Endothelial cell of umbilical vein (primary cell): ENCODE data around the gene CD226. TPM values are rescaled to one million over a fixed set of nuclear protein-coding genes. Genes with fewer than 3 reads are reported as not detected.

Experiments used
- BruUV-seq: library from RNA; stranded (reverse); fragments of 400-500 nt; replicated peaks from 2 replicates; lab custom pipeline; 2021; lab: Mats Ljungman, UMichigan
- CTCF ChIA-PET: fragments of 300-600, 350-600 bp; sonication (Branson Sonifier 250); formaldehyde crosslinking; loops from one replicate; lab custom pipeline; 2021; ENCODE audit warnings: antibody characterized with exemption, inconsistent platforms; lab: Charles Lee
- POLR2A ChIA-PET: fragments of 300-600, 350-600 bp; sonication (Branson Sonifier 250); formaldehyde crosslinking; loops from one replicate; lab custom pipeline; 2021; ENCODE audit warnings: antibody characterized with exemption, inconsistent platforms; lab: Charles Lee
- DNase-seq: peaks from one replicate; pipeline ENCODE4 v3.0.0-alpha.2; 2011; ENCODE audit warnings: low read depth, low spot score
- FAIRE-seq: peaks from 2 replicates; lab custom pipeline; 2011; peaks lifted over from hg19 to GRCh38; lab: Jason Lieb, UNC
- H2AFZ ChIP-seq: 2 replicates; pipeline ENCODE4 v1.6.0; 2012; ENCODE audit warnings: low read depth, low read length, control low read depth, inconsistent platforms
- H3K27ac ChIP-seq: 2 replicates; pipeline ENCODE4 v1.5.1; 2011; ENCODE audit warnings: low read depth, mild to moderate bottlenecking, control low read depth, low read length, moderate library complexity; ENCODE audit not compliant: insufficient read depth
- H3K27me3 ChIP-seq, 2 experiments: 2 replicates each; pipeline versions ENCODE4 v1.6.0 to v1.6.1; 2011; ENCODE audit warnings: low read length in 2 of 2, mixed read lengths in 1 of 2; ENCODE audit not compliant: control insufficient read depth in 2 of 2, insufficient read depth in 2 of 2
- H3K36me3 ChIP-seq, 2 experiments: 2 replicates in 1 of 2; 3 replicates in 1 of 2; pipeline ENCODE4 v1.5.1; 2011; ENCODE audit warnings: low read length in 2 of 2, mild to moderate bottlenecking in 1 of 2, moderate library complexity in 1 of 2; ENCODE audit not compliant: control insufficient read depth in 2 of 2, insufficient read depth in 2 of 2; ENCODE audit errors: extremely low read depth in 1 of 2
- H3K4me1 ChIP-seq: 3 replicates; pipeline ENCODE4 v1.5.1; 2011; ENCODE audit warnings: mild to moderate bottlenecking, low read length; ENCODE audit not compliant: control insufficient read depth, insufficient read depth; ENCODE audit errors: extremely low read depth
- H3K4me2 ChIP-seq: 2 replicates; pipeline ENCODE4 v1.6.1; 2011; ENCODE audit warnings: low read length, control low read depth, mixed read lengths; ENCODE audit not compliant: insufficient read depth
- H3K4me3 ChIP-seq, 3 experiments: fragments of 200-600 bp in 1 of 3; sonication (generic), shearing (Covaris generic) in 1 of 3; replicated peaks in 1 of 3; 2 replicates each; pipeline ENCODE4 v1.5.1; 2011 to 2016; ENCODE audit warnings: control low read depth in 3 of 3, low read length in 3 of 3, mild to moderate bottlenecking in 2 of 3, inconsistent platforms in 1 of 3, low read depth in 1 of 3, moderate library complexity in 1 of 3; ENCODE audit not compliant: insufficient read depth in 1 of 3
- H3K79me2 ChIP-seq: 2 replicates; pipeline ENCODE4 v1.6.0; 2012; ENCODE audit warnings: low read length, inconsistent platforms; ENCODE audit not compliant: control insufficient read depth, insufficient read depth
- H3K9ac ChIP-seq: replicated peaks from 2 replicates; pipeline ENCODE3; 2011; ENCODE audit warnings: low read length, control low read depth; ENCODE audit not compliant: insufficient read depth; ENCODE audit errors: extremely low read depth
- H3K9me1 ChIP-seq: replicated peaks from 3 replicates; pipeline ENCODE4 v1.6.0; 2011; ENCODE audit warnings: mild to moderate bottlenecking, low read length; ENCODE audit not compliant: control insufficient read depth, insufficient read depth; ENCODE audit errors: extremely low read depth
- H3K9me3 ChIP-seq: replicated peaks from 2 replicates; pipeline ENCODE4 v1.5.1; 2012; ENCODE audit warnings: low read length, inconsistent platforms; ENCODE audit not compliant: control insufficient read depth, insufficient read depth
- H4K20me1 ChIP-seq: replicated peaks from 2 replicates; pipeline ENCODE3; 2011; ENCODE audit warnings: mild to moderate bottlenecking, low read length; ENCODE audit not compliant: control insufficient read depth, insufficient read depth; ENCODE audit errors: extremely low read depth
- CTCF ChIP-seq, 2 donors: IDR thresholded peaks; 1 replicate in 1 of 2; 2 replicates in 1 of 2; pipeline ENCODE4 v1.5.1; 2011; ENCODE audit warnings: low read length in 2 of 2, mild to moderate bottlenecking in 2 of 2, moderate library complexity in 2 of 2, control low read depth in 1 of 2, inconsistent platforms in 1 of 2, low read depth in 1 of 2; ENCODE audit not compliant: insufficient read depth in 1 of 2; ENCODE audit errors: extremely low read depth in 1 of 2
- EZH2 ChIP-seq: IDR thresholded peaks from 2 replicates; pipeline ENCODE4 v1.6.1; 2012; ENCODE audit warnings: borderline replicate concordance, low read depth, mild to moderate bottlenecking, moderate library complexity, low read length, inconsistent platforms; ENCODE audit not compliant: severe bottlenecking
- FOS ChIP-seq: IDR thresholded peaks from 2 replicates; pipeline ENCODE4 v1.6.1; 2011; ENCODE audit warnings: mild to moderate bottlenecking, low read length, moderate library complexity, borderline replicate concordance; ENCODE audit not compliant: insufficient read depth
- GATA2 ChIP-seq: IDR thresholded peaks from 2 replicates; pipeline ENCODE4 v1.7.0; 2011; ENCODE audit warnings: low read depth, mild to moderate bottlenecking, moderate library complexity, mixed read lengths, low read length; ENCODE audit not compliant: insufficient read length, insufficient read depth
- JUN ChIP-seq: IDR thresholded peaks from 2 replicates; pipeline ENCODE4 v1.6.1; 2011; ENCODE audit warnings: borderline replicate concordance, low read depth; ENCODE audit not compliant: insufficient read length, insufficient read depth
- MYC ChIP-seq: IDR thresholded peaks from one replicate; pipeline ENCODE4 v1.6.1; 2011; ENCODE audit warnings: mild to moderate bottlenecking, low read depth, low read length
- POLR2A ChIP-seq: IDR thresholded peaks from 2 replicates; pipeline ENCODE4 v1.6.1; 2012; ENCODE audit warnings: low read depth, mild to moderate bottlenecking, control low read depth, low read length
- POLR2AphosphoS5 ChIP-seq: IDR thresholded peaks from 2 replicates; pipeline ENCODE4 v1.6.1; 2012; ENCODE audit warnings: low read depth, mild to moderate bottlenecking, control low read depth, low read length, moderate library complexity; ENCODE audit not compliant: insufficient read depth
- dilution Hi-C: fragments of 300-500 bp; cut with MboI; formaldehyde crosslinking; loops from one replicate; pipeline ENCODE4 v1.15.0; 2019; ENCODE audit warnings: low sequenced_read_pairs; ENCODE audit not compliant: extremely low pct_ligation_motif_present
- intact Hi-C: fragments of 100-400 bp; cut with micrococcal nuclease; formaldehyde crosslinking; loops from one replicate; pipeline ENCODE4 v1.10.0; 2022
- polyA plus RNA-seq, 4 experiments: library from polyadenylated mRNA; depleted of rRNA in 3 of 4; stranded (reverse) in 3 of 4; unstranded in 1 of 4; fragments of >200 nt; gene quantifications; 2 replicates each; pipeline versions ENCODE4 v1.2.1 to v1.2.3, GENCODE V29; 2011 to 2012; ENCODE audit warnings: missing spikeins in 1 of 4
- total RNA-seq: library from RNA; stranded (reverse); gene quantifications from 2 replicates; pipeline ENCODE4 v1.2.3, GENCODE V29; 2021
- TF ChIP-seq, protein P1 (sequence below): IDR thresholded peaks from 2 replicates; pipeline ENCODE4 v1.6.1; 2011; ENCODE audit not compliant: insufficient read depth, insufficient read length

Gene CD226
- total and polyA plus RNA-seq, 2 donors (not counting 3 experiments of a cell fraction or from before 2014, with no cell fraction given), result 0.20 TPM; not detected in 1

- no TSS peak for BruUV-seq
Measured at GRCh38 chr18:69894467-69894866, 53.2 kb downstream of the CD226 start.

DNA sequence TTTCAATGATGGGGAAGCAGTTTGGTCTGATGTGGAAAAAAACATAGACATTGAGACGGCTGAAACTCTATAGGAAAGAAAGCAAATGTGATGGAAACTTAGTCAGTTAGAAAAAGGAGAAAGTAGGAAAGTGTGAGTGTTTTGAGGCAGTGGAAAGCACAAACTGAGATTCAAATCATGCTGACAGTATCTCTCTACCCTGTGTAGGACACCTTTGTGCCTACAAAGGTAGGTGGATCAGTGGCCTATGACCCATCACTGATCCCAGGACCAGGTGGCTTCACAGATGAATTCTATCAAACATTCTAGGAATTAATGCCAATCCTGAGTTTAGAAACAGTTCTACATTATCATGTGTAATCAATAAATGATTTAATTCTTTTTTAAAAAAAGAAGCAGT is 57.1 kb downstream of the CD226 start:
- intact Hi-C loops (no loop called here), dilution Hi-C loops (no loop called here)
- no peak overlapping the region for H3K4me2 ChIP-seq
- no peaks in the 10 kb centered on the region for H4K20me1 ChIP-seq
- CTCF ChIA-PET, result no interaction called here
- no TSS peak for BruUV-seq
- H3K79me2 ChIP-seq, result no peaks in the 10 kb centered on the region
- H3K9me3 ChIP-seq, result no peaks in the 10 kb centered on the region
- no peak overlapping the region for H3K9ac ChIP-seq
- H3K27me3 ChIP-seq, result no peaks in the 10 kb centered on the region
- H2AFZ ChIP-seq, result no peak overlapping the region
- FAIRE-seq (no peak), DNase-seq (no peak)
- no peak overlapping the region for H3K4me3 ChIP-seq
- H3K27ac ChIP-seq, result no peak overlapping the region
- H3K36me3 ChIP-seq, result no peaks in the 10 kb centered on the region
- H3K4me1 ChIP-seq, result no peaks in the 10 kb centered on the region
- TF ChIP-seq, protein P1, sequence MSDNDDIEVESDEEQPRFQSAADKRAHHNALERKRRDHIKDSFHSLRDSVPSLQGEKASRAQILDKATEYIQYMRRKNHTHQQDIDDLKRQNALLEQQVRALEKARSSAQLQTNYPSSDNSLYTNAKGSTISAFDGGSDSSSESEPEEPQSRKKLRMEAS, result no peak
- TF ChIP-seq GATA2 (no peak), POLR2AphosphoS5 (no peak), CTCF (IDR thresholded peaks at IDR 0.05; ENCODE audit: extremely low read depth in 1 of 2, insufficient read depth in 1 of 2, low read depth in 1 of 2, low read length in 2 of 2) (no peak), FOS (no peak), MYC (no peak), JUN (no peak), EZH2 (no peak), POLR2A (no peak)
- POLR2A ChIA-PET, result no interaction called here
- no peaks in the 10 kb centered on the region for H3K9me1 ChIP-seq

More at GRCh38 chr18:69894467-69894866, 53.2 kb downstream of the CD226 start:
- no peak for FAIRE-seq
- Histone ChIP-seq H3K4me1 (no peaks in the 10 kb centered on the region), H2AFZ (no peak overlapping the region), H4K20me1 (no peaks in the 10 kb centered on the region), H3K4me3 (no peak overlapping the region), H3K9me3 (no peaks in the 10 kb centered on the region), H3K9me1 (no peaks in the 10 kb centered on the region), H3K4me2 (no peak overlapping the region), H3K36me3 (no peaks in the 10 kb centered on the region), H3K27ac (no peak overlapping the region), H3K27me3 (no peaks in the 10 kb centered on the region), H3K9ac (no peak overlapping the region), H3K79me2 (no peaks in the 10 kb centered on the region)
- ChIA-PET POLR2A (no interaction called here), CTCF (no interaction called here)
- DNase-seq, result no peak
- TF ChIP-seq, protein P1, result no peak
- no peak for TF ChIP-seq JUN
- TF ChIP-seq POLR2A, result no peak
- TF ChIP-seq EZH2, result no peak
- dilution Hi-C loops, result no loop called here
- intact Hi-C loops, result no loop called here
